ENCODE measurements around the gene PLOD3. TPM values are rescaled to one million over a fixed set of nuclear protein-coding genes. Genes with fewer than 3 reads are reported as not detected.

PLOD3 gene
- total RNA-seq, 1 experiment from 2014 or later, result 83.7 TPM

GRCh38 chr7:101234636-101235035 lies 17.3 kb upstream of the PLOD3 start:
- ChIA-PET CTCF (interaction anchor here (1.9 kb wide), 1 partner anchor 9 kb away, joined by 7 read pairs; no protein-coding TSS in a partner anchor), POLR2A (no interaction called here), RAD21 (ENCODE audit: low non-redundant PET in 1 of 2, low total read pairs in 2 of 2, uncharacterized antibody in 2 of 2, unreplicated experiment in 2 of 2) (no interaction called here)
- no peaks in the 10 kb centered on the region for H4K20me1 ChIP-seq (ENCODE audit: insufficient read depth)
- no peak overlapping the region for H3K27ac ChIP-seq (ENCODE audit: low read depth, low read length)
- H3K4me3 ChIP-seq (replicated peaks in 1 of 2; ENCODE audit: low read depth in 1 of 2, low read length in 2 of 2), result no peak overlapping the region
- H3K9me3 ChIP-seq (ENCODE audit: control insufficient read depth in 1 of 2, insufficient read depth in 1 of 2, low read depth in 1 of 2, low read length in 2 of 2), result no peaks in the 10 kb centered on the region
- no peaks in the 10 kb centered on the region; a peak in 1 of 4 replicates for H3K36me3 ChIP-seq (ENCODE audit: control insufficient read depth in 1 of 2, insufficient read depth in 2 of 2, low read length in 2 of 2)
- TF ChIP-seq CBX3 (IDR thresholded peaks at IDR 0.05; ENCODE audit: low read depth) (no peak), ZFX (IDR thresholded peaks at IDR 0.05) (no peak), CEBPB (IDR thresholded peaks at IDR 0.05; ENCODE audit: low read depth) (no peak), FOSL1 (IDR thresholded peaks at IDR 0.05; ENCODE audit: low read depth) (no peak), EZH2 (IDR thresholded peaks at IDR 0.05) (no peak), ZNF274 (IDR thresholded peaks at IDR 0.05; ENCODE audit: low read depth, low read length) (no peak)
- no peak overlapping the region for H3K9ac ChIP-seq (ENCODE audit: low read length)
- intact Hi-C loops (cut with micrococcal nuclease), result no loop called here
- DNase-seq (ENCODE audit: low read depth, low spot score), result no peak
- H2AFZ ChIP-seq (ENCODE audit: low read depth, low read length, poor library complexity, severe bottlenecking), result no peak overlapping the region
- no peak for ATAC-seq
- H3K9me2 ChIP-seq (ENCODE audit: insufficient read depth), result no peaks in the 10 kb centered on the region
- H3K79me2 ChIP-seq (ENCODE audit: insufficient read depth, low read length), result no peaks in the 10 kb centered on the region
- no peaks in the 10 kb centered on the region for H3K27me3 ChIP-seq (ENCODE audit: insufficient read depth, low read length)
- peaks cover 7 to 20% of the 10 kb centered on the region in 2 experiments for H3K4me1 ChIP-seq (ENCODE audit: control insufficient read depth in 1 of 2, insufficient read depth in 2 of 2, low read length in 2 of 2)
- no TSS peak for BruUV-seq (replicated peaks)
- no peak overlapping the region for H3K4me2 ChIP-seq (ENCODE audit: low read length)

- POLR2A ChIA-PET, result no interaction called here
- Histone ChIP-seq H3K9me2 (ENCODE audit: insufficient read depth) (no peaks in the 10 kb centered on the region), H3K36me3 (ENCODE audit: control insufficient read depth in 1 of 2, insufficient read depth in 2 of 2, low read length in 2 of 2) (no peaks in the 10 kb centered on the region; a peak in 1 of 4 replicates), H3K9ac (ENCODE audit: low read length) (no peak overlapping the region), H3K9me3 (ENCODE audit: control insufficient read depth in 1 of 2, insufficient read depth in 1 of 2, low read depth in 1 of 2, low read length in 2 of 2) (no peaks in the 10 kb centered on the region), H3K4me2 (ENCODE audit: low read length) (no peak overlapping the region), H2AFZ (ENCODE audit: low read depth, low read length, poor library complexity, severe bottlenecking) (no peak overlapping the region), H4K20me1 (ENCODE audit: insufficient read depth) (no peaks in the 10 kb centered on the region), H3K4me3 (replicated peaks in 1 of 2; ENCODE audit: low read depth in 1 of 2, low read length in 2 of 2) (no peak overlapping the region), H3K27me3 (ENCODE audit: insufficient read depth, low read length) (no peaks in the 10 kb centered on the region), H3K27ac (ENCODE audit: low read depth, low read length) (no peak overlapping the region), H3K4me1 (ENCODE audit: control insufficient read depth in 1 of 2, insufficient read depth in 2 of 2, low read length in 2 of 2) (peaks cover 7 to 20% of the 10 kb centered on the region in 2 experiments), H3K79me2 (ENCODE audit: insufficient read depth, low read length) (no peaks in the 10 kb centered on the region)
- DNase-seq (ENCODE audit: low read depth, low spot score) (no peak), ATAC-seq (no peak)
- RAD21 ChIA-PET (ENCODE audit: low non-redundant PET in 1 of 2, low total read pairs in 2 of 2, uncharacterized antibody in 2 of 2, unreplicated experiment in 2 of 2), result no interaction called here
- CTCF ChIA-PET, result interaction anchor here (0.6 to 1.1 kb wide), 3 partner anchors 49 to 203 kb away, joined by 3 read pairs; no protein-coding TSS in a partner anchor
- intact Hi-C loops (cut with micrococcal nuclease), result loop anchor here (2.0 kb wide), 1 partner anchor 15 kb away; the partner anchor contains the start of gene ZNHIT1
- BruUV-seq (replicated peaks), result no TSS peak
- no peak for TF ChIP-seq CBX3 (IDR thresholded peaks at IDR 0.05; ENCODE audit: low read depth)
- TF ChIP-seq POLR2A (IDR thresholded peaks at IDR 0.05; ENCODE audit: borderline replicate concordance, extremely low read depth, insufficient read depth, insufficient read length), result no peak
- no peak for TF ChIP-seq ATF3 (IDR thresholded peaks at IDR 0.05)
Measured at GRCh38 chr7:101233907-101234547, 16.6 kb upstream of the PLOD3 start.

All from HCT116 (cell line).